ENCODE measurements around the gene KPNA6. TPM values are rescaled to one million over a fixed set of nuclear protein-coding genes. Genes with fewer than 3 reads are reported as not detected.
"Not testable (repeated sequence)": the region's sequence is repeated elsewhere in the genome, so short reads cannot be mapped to it uniquely, and the experiment has no call there.

Gene KPNA6
- total RNA-seq, 2 donors from 2014 or later = 95.4 to 119 TPM

DNA sequence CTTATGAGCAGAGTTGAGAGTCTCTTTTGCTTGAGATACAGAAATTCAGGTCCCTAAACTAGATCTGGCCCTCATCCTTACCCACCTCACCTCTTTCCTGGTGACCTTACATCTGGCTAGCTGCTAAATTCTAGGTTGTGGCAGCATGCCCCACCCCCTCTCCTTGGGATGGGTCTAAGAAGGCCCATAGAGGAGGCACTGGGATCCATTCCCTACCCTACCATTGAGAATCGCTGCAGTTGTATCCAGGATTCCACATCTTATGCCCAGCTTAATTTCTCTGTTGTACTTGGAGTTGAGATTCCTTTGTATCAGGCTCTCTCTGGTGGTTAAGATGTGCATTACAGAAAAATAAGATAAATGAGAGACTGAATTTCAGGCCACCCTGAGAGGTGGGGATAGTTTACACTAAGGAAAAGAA lies 44.6 kb upstream of the KPNA6 start:
- no peaks in the 10 kb centered on the region for H3K27me3 ChIP-seq (ENCODE audit: control insufficient read depth, insufficient read depth, low read length, poor library complexity, severe bottlenecking)
- peak; percentile 49 for DNase-seq
- peak overlapping the region; percentile 84 for H3K27ac ChIP-seq (ENCODE audit: low read depth, low read length)
- peaks cover 5% of the 10 kb centered on the region for H3K4me1 Mint-ChIP-seq
- no peaks in the 10 kb centered on the region for H3K4me1 ChIP-seq (ENCODE audit: control insufficient read depth, insufficient read depth, low read length)
- H3K27ac Mint-ChIP-seq = peak overlapping the region; percentile 85
- TF ChIP-seq, protein P1, sequence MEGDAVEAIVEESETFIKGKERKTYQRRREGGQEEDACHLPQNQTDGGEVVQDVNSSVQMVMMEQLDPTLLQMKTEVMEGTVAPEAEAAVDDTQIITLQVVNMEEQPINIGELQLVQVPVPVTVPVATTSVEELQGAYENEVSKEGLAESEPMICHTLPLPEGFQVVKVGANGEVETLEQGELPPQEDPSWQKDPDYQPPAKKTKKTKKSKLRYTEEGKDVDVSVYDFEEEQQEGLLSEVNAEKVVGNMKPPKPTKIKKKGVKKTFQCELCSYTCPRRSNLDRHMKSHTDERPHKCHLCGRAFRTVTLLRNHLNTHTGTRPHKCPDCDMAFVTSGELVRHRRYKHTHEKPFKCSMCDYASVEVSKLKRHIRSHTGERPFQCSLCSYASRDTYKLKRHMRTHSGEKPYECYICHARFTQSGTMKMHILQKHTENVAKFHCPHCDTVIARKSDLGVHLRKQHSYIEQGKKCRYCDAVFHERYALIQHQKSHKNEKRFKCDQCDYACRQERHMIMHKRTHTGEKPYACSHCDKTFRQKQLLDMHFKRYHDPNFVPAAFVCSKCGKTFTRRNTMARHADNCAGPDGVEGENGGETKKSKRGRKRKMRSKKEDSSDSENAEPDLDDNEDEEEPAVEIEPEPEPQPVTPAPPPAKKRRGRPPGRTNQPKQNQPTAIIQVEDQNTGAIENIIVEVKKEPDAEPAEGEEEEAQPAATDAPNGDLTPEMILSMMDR (conservative IDR thresholded peaks at IDR 0.05) = peak; percentile 69
- H3K9me3 Mint-ChIP-seq = no peaks in the 10 kb centered on the region
- no peak overlapping the region for H3K4me3 ChIP-seq (ENCODE audit: low read length)
- H3K9ac ChIP-seq (ENCODE audit: extremely low read depth, low read length, poor library complexity, severe bottlenecking) = no peak overlapping the region
- H3K9me3 ChIP-seq (ENCODE audit: control insufficient read depth, low read length) = no peaks in the 10 kb centered on the region
- no peak overlapping the region for H3K4me3 Mint-ChIP-seq
- peaks cover 51% of the 10 kb centered on the region for H3K36me3 Mint-ChIP-seq (ENCODE audit: low read depth)
- no peaks in the 10 kb centered on the region for H3K27me3 Mint-ChIP-seq (ENCODE audit: insufficient read depth)
- 100% methylated on average over 1 of the region's 1 CpG; no CpG with 5 or more reads in 1 of the 2 experiments for WGBS, 2 experiments (ENCODE audit: insufficient coverage in 1 of 2, insufficient read length in 1 of 2)
- peaks cover 63% of the 10 kb centered on the region for H3K36me3 ChIP-seq (ENCODE audit: control insufficient read depth, insufficient read depth, low read length)

DNA sequence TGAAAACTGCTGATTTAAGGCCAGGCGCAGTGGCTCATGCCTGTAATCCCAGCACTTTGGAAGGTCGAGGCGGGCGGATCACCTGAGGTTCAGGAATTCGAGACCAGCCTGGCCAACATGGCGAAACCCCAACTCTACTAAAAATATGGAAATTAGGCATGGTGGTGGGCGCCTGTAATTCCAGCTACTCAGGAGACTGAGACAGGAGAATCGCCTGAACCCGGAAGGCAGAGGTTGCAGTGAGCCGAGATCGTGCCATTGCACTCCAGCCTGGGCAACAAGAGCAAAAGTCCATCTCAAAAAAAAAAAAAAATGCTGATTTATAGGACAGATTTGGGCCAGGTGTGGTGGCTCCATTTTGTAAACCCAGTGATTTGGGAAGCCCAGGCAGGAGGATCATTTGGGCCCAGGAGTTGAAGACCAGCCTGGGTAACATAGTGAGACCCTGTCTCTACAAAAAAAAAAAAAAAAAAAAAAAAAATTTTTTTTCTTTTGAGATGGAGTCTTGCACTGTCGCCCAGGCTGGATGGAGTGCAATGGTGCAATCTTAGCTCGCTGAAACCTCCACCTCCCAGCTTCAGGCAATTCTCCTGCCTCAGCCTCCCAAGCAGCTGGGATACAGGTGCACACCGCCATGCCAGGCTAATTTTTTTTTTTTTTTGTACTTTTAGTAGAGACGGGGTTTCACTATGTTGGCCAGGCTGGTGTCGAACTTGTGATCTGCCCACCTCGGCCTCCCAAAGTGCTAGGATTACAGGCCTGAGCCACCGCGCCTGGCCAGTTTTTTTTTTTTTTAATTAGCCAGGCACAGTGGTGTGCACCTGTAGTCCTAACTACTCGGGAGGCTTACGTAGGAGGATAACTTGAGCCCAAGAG lies 42.0 kb upstream of the KPNA6 start:
- DNase-seq; H3K27me3 Mint-ChIP-seq (ENCODE audit: insufficient read depth); H3K4me1 Mint-ChIP-seq; H3K4me3 ChIP-seq (ENCODE audit: low read length); H3K27me3 ChIP-seq (ENCODE audit: control insufficient read depth, insufficient read depth, low read length, poor library complexity, severe bottlenecking); H3K9me3 Mint-ChIP-seq; H3K9ac ChIP-seq (ENCODE audit: extremely low read depth, low read length, poor library complexity, severe bottlenecking); H3K4me3 Mint-ChIP-seq; H3K27ac Mint-ChIP-seq; H3K27ac ChIP-seq (ENCODE audit: low read depth, low read length); H3K9me3 ChIP-seq (ENCODE audit: control insufficient read depth, low read length); H3K4me1 ChIP-seq (ENCODE audit: control insufficient read depth, insufficient read depth, low read length): not testable (repeated sequence)
- 93 to 94% methylated on average over 13 to 21 of the region's 21 CpGs for WGBS, 2 experiments (ENCODE audit: insufficient coverage in 1 of 2, insufficient read length in 1 of 2)
- H3K36me3 Mint-ChIP-seq (ENCODE audit: low read depth) = peaks cover 25% of the 10 kb centered on the region
- peaks cover 37% of the 10 kb centered on the region for H3K36me3 ChIP-seq (ENCODE audit: control insufficient read depth, insufficient read depth, low read length)

DNA sequence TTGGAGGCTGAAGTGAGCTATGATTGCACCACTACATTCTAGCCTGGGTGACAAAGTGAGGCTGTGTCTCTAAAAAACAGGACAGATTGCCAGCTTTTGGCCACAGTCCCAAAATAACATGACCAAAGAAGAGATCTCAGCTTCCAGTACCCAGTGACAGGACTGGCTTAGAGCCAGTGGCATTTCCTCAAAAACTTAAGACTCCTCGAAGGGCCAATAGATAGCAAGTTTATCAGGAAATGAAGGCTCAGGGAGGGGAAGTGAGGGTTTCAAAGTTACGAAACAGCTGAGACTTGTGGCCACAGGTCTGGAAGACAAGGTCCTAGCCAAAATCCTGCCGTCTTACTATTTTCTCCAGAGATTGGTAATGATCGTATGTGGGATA lies 41.4 kb upstream of the KPNA6 start:
- Mint-ChIP-seq H3K36me3 (ENCODE audit: low read depth) (peaks cover 19% of the 10 kb centered on the region), H3K4me1 (peaks cover 8% of the 10 kb centered on the region), H3K27ac (no peak overlapping the region), H3K9me3 (no peaks in the 10 kb centered on the region), H3K27me3 (ENCODE audit: insufficient read depth) (no peaks in the 10 kb centered on the region), H3K4me3 (no peak overlapping the region)
- Histone ChIP-seq H3K27ac (ENCODE audit: low read depth, low read length) (no peak overlapping the region), H3K9me3 (ENCODE audit: control insufficient read depth, low read length) (no peaks in the 10 kb centered on the region), H3K36me3 (ENCODE audit: control insufficient read depth, insufficient read depth, low read length) (peaks cover 31% of the 10 kb centered on the region), H3K4me1 (ENCODE audit: control insufficient read depth, insufficient read depth, low read length) (no peaks in the 10 kb centered on the region), H3K9ac (ENCODE audit: extremely low read depth, low read length, poor library complexity, severe bottlenecking) (no peak overlapping the region), H3K4me3 (ENCODE audit: low read length) (no peak overlapping the region), H3K27me3 (ENCODE audit: control insufficient read depth, insufficient read depth, low read length, poor library complexity, severe bottlenecking) (no peaks in the 10 kb centered on the region)
- 83 to 94% methylated on average over 2 to 3 of the region's 4 CpGs for WGBS, 2 experiments (ENCODE audit: insufficient coverage in 1 of 2, insufficient read length in 1 of 2)
- DNase-seq = no peak
- TF ChIP-seq, protein P1 (conservative IDR thresholded peaks at IDR 0.05) = no peak
